ENCODE results near the gene ARRDC2.
A peak's percentile ranks its signal among the peaks of the same experiment; 100 is the strongest.

ARRDC2 gene

DNA sequence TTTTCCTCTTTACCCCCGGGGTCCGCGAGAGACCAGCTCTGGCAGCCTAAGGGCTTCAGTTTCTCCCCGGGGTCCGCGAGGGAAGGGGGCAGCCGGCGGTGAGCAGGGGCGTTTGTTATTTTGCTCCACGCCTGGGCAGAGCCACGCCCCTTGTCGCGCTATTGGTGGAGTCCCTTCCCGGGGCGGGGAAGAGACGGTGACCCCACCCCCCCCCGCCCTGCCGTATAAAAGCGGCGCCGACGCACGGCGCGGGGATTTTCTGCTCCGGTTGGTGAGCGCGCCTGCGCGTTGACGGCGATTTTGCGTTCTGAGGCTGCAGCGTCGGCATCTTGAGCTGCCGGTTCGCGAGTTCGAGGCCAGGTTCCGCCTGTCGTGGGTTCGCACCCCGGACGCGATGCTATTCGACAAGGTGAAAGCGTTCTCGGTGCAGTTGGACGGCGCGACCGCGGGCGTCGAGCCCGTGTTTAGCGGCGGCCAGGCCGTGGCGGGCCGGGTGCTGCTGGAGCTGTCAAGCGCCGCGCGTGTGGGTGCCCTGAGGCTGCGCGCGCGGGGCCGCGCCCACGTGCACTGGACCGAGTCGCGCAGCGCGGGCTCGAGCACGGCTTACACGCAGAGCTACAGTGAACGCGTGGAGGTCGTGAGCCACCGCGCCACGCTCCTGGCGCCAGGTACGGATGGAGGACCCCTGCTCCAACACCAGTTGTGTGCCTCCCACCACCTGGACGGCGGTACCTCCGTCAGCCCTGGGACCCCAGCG is at the start of gene ARRDC2:
Gene ARRDC2, plus strand, starts transcription at position 254 of the 757 bp plus-strand sequence. Its CDS starts 141 bp downstream, at position 395.
- Histone ChIP-seq H3K4me3 (ENCODE audit: low read depth, low read length) (peak within 1 kb of the TSS; percentile 69), H3K27me3 (ENCODE audit: control insufficient read depth, insufficient read depth, low read length) (no peaks in the 10 kb centered on the region), H3K36me3 (ENCODE audit: control insufficient read depth, insufficient read depth, low read length) (no peaks in the 10 kb centered on the region), H3K27ac (peak within 1 kb of the TSS; percentile 99), H3K9ac (peak within 1 kb of the TSS; percentile 80), H2AFZ (peak within 1 kb of the TSS; percentile 88), H3K9me3 (ENCODE audit: control insufficient read depth, low read length) (no peaks in the 10 kb centered on the region), H3K4me1 (peaks cover 22% of the 10 kb centered on the region), H3K79me2 (peaks cover 44% of the 10 kb centered on the region), H3K4me2 (ENCODE audit: low read length) (peak within 1 kb of the TSS; percentile 91)
- TF ChIP-seq, protein P1, sequence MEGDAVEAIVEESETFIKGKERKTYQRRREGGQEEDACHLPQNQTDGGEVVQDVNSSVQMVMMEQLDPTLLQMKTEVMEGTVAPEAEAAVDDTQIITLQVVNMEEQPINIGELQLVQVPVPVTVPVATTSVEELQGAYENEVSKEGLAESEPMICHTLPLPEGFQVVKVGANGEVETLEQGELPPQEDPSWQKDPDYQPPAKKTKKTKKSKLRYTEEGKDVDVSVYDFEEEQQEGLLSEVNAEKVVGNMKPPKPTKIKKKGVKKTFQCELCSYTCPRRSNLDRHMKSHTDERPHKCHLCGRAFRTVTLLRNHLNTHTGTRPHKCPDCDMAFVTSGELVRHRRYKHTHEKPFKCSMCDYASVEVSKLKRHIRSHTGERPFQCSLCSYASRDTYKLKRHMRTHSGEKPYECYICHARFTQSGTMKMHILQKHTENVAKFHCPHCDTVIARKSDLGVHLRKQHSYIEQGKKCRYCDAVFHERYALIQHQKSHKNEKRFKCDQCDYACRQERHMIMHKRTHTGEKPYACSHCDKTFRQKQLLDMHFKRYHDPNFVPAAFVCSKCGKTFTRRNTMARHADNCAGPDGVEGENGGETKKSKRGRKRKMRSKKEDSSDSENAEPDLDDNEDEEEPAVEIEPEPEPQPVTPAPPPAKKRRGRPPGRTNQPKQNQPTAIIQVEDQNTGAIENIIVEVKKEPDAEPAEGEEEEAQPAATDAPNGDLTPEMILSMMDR (IDR thresholded peaks at IDR 0.05), result no peak

DNA sequence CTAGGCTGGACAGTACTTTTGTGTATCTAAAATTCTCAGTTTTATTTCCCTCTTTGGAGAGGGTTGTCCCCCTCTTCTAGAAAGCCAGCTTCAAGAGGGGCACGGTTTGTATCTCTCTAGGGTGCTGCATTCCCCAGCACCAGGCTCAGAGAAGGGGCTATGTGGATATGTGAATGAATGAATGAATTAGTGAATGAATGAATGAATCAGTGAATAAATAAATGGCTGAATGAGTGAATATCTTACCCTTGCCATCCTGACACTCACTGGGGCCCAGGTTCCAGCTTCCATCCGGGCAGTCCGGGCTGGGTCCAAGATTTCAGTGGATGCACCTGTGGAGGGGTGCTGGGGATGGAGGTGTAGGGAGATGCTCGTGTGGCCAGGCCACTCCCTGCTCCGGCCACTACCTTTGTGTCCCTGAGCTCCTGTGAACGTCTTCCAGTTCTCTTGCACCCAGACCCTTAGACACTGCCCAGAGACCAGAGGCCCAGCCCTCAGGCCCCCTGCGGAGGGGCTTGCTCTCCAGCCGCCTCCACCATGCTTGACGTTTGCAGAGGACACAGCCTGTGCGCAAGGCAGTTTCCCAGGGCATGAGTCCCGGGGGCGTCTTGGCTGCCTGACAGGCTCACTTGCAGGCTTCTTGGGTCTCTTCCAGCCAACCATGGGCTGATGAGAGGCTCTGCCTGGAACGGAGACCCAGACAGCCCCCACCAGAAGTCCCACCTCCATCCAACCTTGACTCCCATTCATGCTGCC is 43.9 kb upstream of the ARRDC2 start:
- Histone ChIP-seq H3K36me3 (ENCODE audit: control insufficient read depth, insufficient read depth, low read length) (no peaks in the 10 kb centered on the region), H3K4me1 (no peaks in the 10 kb centered on the region), H3K27ac (no peak overlapping the region), H2AFZ (no peak overlapping the region), H3K9ac (no peak overlapping the region), H3K4me2 (ENCODE audit: low read length) (no peak overlapping the region), H3K27me3 (ENCODE audit: control insufficient read depth, insufficient read depth, low read length) (peaks cover 3% of the 10 kb centered on the region), H3K79me2 (no peaks in the 10 kb centered on the region), H3K9me3 (ENCODE audit: control insufficient read depth, low read length) (no peaks in the 10 kb centered on the region), H3K4me3 (ENCODE audit: low read depth, low read length) (no peak overlapping the region)
- TF ChIP-seq, protein P1 (IDR thresholded peaks at IDR 0.05), result no peak

DNA sequence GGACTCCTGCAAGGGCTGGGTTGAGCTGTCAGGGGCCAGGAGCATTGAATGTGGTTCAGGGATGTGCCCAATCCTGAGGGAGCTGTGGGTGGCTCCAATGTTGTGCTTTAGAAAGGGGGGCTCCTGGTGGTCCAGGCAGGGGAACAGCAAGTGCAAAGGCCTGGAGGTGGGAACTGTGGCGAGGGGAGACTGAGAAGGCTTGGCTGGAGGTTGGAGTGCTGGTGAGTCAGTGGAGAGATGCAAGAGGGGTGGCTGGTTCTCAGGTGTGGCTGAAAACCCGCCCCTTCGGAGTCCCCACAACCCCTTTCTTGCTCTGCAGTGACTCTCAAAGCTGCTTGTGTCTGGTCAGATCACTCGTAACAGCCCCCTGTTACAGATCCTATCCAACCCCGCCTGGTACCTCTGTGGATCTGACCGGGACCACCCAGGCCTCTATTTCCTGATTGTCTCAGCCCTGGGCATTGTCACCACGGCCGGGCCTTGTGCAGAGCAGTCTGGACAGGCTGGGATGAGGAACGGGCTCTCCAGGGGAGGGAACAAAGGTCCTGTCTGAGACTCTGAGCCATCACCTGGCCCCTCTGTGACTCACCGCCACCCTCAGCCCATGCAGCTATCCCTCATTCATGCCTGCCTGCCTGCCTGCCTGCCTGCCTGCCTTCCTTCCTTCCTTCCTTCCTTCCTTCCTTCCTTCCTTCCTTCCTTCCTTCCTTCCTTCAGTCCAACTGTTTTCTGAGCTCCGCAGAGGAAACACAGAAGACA is 42.4 kb upstream of the ARRDC2 start:
- Histone ChIP-seq H3K27me3 (ENCODE audit: control insufficient read depth, insufficient read depth, low read length) (peaks cover 3% of the 10 kb centered on the region), H3K36me3 (ENCODE audit: control insufficient read depth, insufficient read depth, low read length) (no peaks in the 10 kb centered on the region), H3K79me2 (no peaks in the 10 kb centered on the region), H3K4me3 (ENCODE audit: low read depth, low read length) (no peak overlapping the region), H3K9me3 (ENCODE audit: control insufficient read depth, low read length) (no peaks in the 10 kb centered on the region), H3K4me2 (ENCODE audit: low read length) (no peak overlapping the region), H3K4me1 (no peaks in the 10 kb centered on the region), H3K9ac (no peak overlapping the region), H2AFZ (no peak overlapping the region), H3K27ac (no peak overlapping the region)
- TF ChIP-seq, protein P1 (IDR thresholded peaks at IDR 0.05), result no peak

DNA sequence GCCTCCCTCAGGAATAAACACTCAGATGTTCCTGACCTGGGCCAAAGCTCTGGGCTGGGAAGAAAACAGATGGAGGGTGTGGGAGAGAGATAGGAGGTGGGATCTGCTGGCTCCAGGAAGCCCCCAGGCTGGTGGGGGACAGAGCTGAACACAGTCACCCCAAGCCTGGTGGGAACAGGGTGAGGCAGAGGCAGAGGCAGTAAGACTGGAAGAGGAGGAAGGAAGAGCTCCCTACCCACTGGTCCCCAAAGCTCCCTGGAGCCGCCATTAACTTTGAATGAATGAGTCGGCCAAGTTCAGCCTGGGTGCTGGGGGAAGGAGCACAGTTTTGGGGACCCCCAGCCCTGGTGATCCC is 41.9 kb upstream of the ARRDC2 start:
- TF ChIP-seq, protein P1 (IDR thresholded peaks at IDR 0.05), result no peak

More for the DNA sequence above, 41.9 kb upstream of the ARRDC2 start:
- Histone ChIP-seq H3K9ac (no peak overlapping the region), H3K27ac (no peak overlapping the region), H2AFZ (no peak overlapping the region), H3K36me3 (ENCODE audit: control insufficient read depth, insufficient read depth, low read length) (no peaks in the 10 kb centered on the region), H3K27me3 (ENCODE audit: control insufficient read depth, insufficient read depth, low read length) (peaks cover 3% of the 10 kb centered on the region), H3K4me1 (no peaks in the 10 kb centered on the region), H3K9me3 (ENCODE audit: control insufficient read depth, low read length) (no peaks in the 10 kb centered on the region), H3K4me2 (ENCODE audit: low read length) (no peak overlapping the region), H3K79me2 (no peaks in the 10 kb centered on the region), H3K4me3 (ENCODE audit: low read depth, low read length) (no peak overlapping the region)
